Activated CD4-positive, alpha-beta T cell treated with anti-CD3 and anti-CD28 coated beads, Interleukin-10, Interleukin-2, amounts not matched to agents 100 ng/mL and 50 ng/mL, durations not matched to agents 16 hours and 8 hours (primary cell): ENCODE measurements around the gene GALK1.

Experiments used
- DNase-seq: peaks from one replicate; pipeline ENCODE4 v3.0.0-alpha.2; 2020

Gene GALK1

GRCh38 chr17:75748706-75749105 lies 16.3 kb downstream of the GALK1 start:
- DNase-seq, result no peak

- no peak for DNase-seq
These were observed 21.3 kb downstream of the GALK1 start for GRCh38 chr17:75743625-75744206.

- no peak for DNase-seq
These were observed 22.7 kb downstream of the GALK1 start for GRCh38 chr17:75742337-75742736.

GRCh38 chr17:75740631-75741077 lies 24.3 kb downstream of the GALK1 start:
- no peak for DNase-seq

- DNase-seq, result no peak
These were observed 24.8 kb downstream of the GALK1 start for GRCh38 chr17:75740215-75740614.

GRCh38 chr17:75739801-75740200 lies 25.2 kb downstream of the GALK1 start:
- no peak for DNase-seq

GRCh38 chr17:75739174-75739573 lies 25.8 kb downstream of the GALK1 start:
- no peak for DNase-seq

GRCh38 chr17:75738218-75738802 lies 26.7 kb downstream of the GALK1 start:
- DNase-seq, result peak; percentile 75

GRCh38 chr17:75737133-75737962 lies 27.6 kb downstream of the GALK1 start:
- no peak for DNase-seq

GRCh38 chr17:75736173-75736835 lies 28.7 kb downstream of the GALK1 start:
- DNase-seq, result no peak

GRCh38 chr17:75734674-75735294 lies 30.2 kb downstream of the GALK1 start:
- no peak for DNase-seq

GRCh38 chr17:75733471-75733870 lies 31.5 kb downstream of the GALK1 start:
- no peak for DNase-seq

- DNase-seq, result no peak
These were observed 33.1 kb downstream of the GALK1 start for GRCh38 chr17:75731716-75732498.

- no peak for DNase-seq
These were observed 33.8 kb downstream of the GALK1 start for GRCh38 chr17:75731086-75731715.

GRCh38 chr17:75730065-75730464 lies 34.9 kb downstream of the GALK1 start:
- DNase-seq, result no peak

GRCh38 chr17:75729351-75729750 lies 35.6 kb downstream of the GALK1 start:
- no peak for DNase-seq

- DNase-seq, result no peak
These were observed 37.6 kb downstream of the GALK1 start for GRCh38 chr17:75727391-75727790.

GRCh38 chr17:75725504-75725903 lies 39.5 kb downstream of the GALK1 start:
- no peak for DNase-seq

- DNase-seq, result no peak
These were observed 40.7 kb downstream of the GALK1 start for GRCh38 chr17:75724016-75725003.

- no peak for DNase-seq
These were observed 41.6 kb downstream of the GALK1 start for GRCh38 chr17:75723171-75723930.
